GM21529 (cell line): ENCODE data around the gene PRKD1.
"Not testable (repeated sequence)": the region's sequence is repeated elsewhere in the genome, so short reads cannot be mapped to it uniquely, and the experiment has no call there.

ENCODE experiments used
- ATAC-seq: cut with Tn5 transposase; IDR thresholded peaks from one replicate; pipeline ENCODE4 v1.9.1; 2021; ENCODE audit not compliant: unreplicated experiment

Gene PRKD1

GRCh38 chr14:29839691-29840090, 88.0 kb downstream of the PRKD1 start:
- not testable (repeated sequence) for ATAC-seq

GRCh38 chr14:29838752-29839151, 88.9 kb downstream of the PRKD1 start:
- no peak for ATAC-seq

- ATAC-seq = no peak
Measured at GRCh38 chr14:29836395-29836794, 91.3 kb downstream of the PRKD1 start.

- ATAC-seq = no peak
Measured at GRCh38 chr14:29832042-29832441, 95.6 kb downstream of the PRKD1 start.

GRCh38 chr14:29829851-29830250, 97.8 kb downstream of the PRKD1 start:
- no peak for ATAC-seq

- ATAC-seq = no peak
Measured at GRCh38 chr14:29823816-29824215, 103.8 kb downstream of the PRKD1 start.

- ATAC-seq = no peak
Measured at GRCh38 chr14:29822430-29822709, 105.3 kb downstream of the PRKD1 start.

GRCh38 chr14:29821661-29822429, 105.8 kb downstream of the PRKD1 start:
- ATAC-seq = no peak

GRCh38 chr14:29821242-29821641, 106.4 kb downstream of the PRKD1 start:
- ATAC-seq = no peak

GRCh38 chr14:29820785-29821184, 106.9 kb downstream of the PRKD1 start:
- no peak for ATAC-seq

- no peak for ATAC-seq
Measured at GRCh38 chr14:29817767-29818405, 109.8 kb downstream of the PRKD1 start.

- no peak for ATAC-seq
Measured at GRCh38 chr14:29815016-29815674, 112.5 kb downstream of the PRKD1 start.

GRCh38 chr14:29814156-29815015, 113.3 kb downstream of the PRKD1 start:
- ATAC-seq = no peak

- ATAC-seq = no peak
Measured at GRCh38 chr14:29810682-29811081, 117.0 kb downstream of the PRKD1 start.

GRCh38 chr14:29810064-29810463, 117.6 kb downstream of the PRKD1 start:
- no peak for ATAC-seq

- ATAC-seq = no peak
Measured at GRCh38 chr14:29806124-29806517, 121.5 kb downstream of the PRKD1 start.

- no peak for ATAC-seq
Measured at GRCh38 chr14:29805415-29806123, 122.1 kb downstream of the PRKD1 start.

GRCh38 chr14:29804481-29805266, 123.0 kb downstream of the PRKD1 start:
- no peak for ATAC-seq

GRCh38 chr14:29803045-29803444, 124.6 kb downstream of the PRKD1 start:
- ATAC-seq = no peak

GRCh38 chr14:29802211-29802610, 125.4 kb downstream of the PRKD1 start:
- no peak for ATAC-seq
